GM23248 (cell line): ENCODE results near the gene POC1A. TPM values are rescaled to one million over a fixed set of nuclear protein-coding genes. Genes with fewer than 3 reads are reported as not detected.

Source experiments
- DNase-seq: peaks from one replicate; pipeline ENCODE4 v3.0.0-alpha.2; 2015
- H2AFZ ChIP-seq: fragments of 200-600 bp; sonication (generic); 2 replicates; pipeline ENCODE4 v1.6.1; 2016; ENCODE audit warnings: antibody characterized with exemption
- H3F3A ChIP-seq: fragments of 200-600 bp; sonication (generic); 2 replicates; pipeline ENCODE4 v1.6.1; 2016; ENCODE audit warnings: mild to moderate bottlenecking, antibody characterized with exemption, mixed run types; ENCODE audit not compliant: insufficient read depth
- H3K27ac ChIP-seq: fragments of 200-600 bp; sonication (generic); 2 replicates; pipeline ENCODE4 v1.5.1; 2016; ENCODE audit warnings: mild to moderate bottlenecking
- H3K27me3 ChIP-seq: fragments of 200-600 bp; sonication (generic); replicated peaks from 2 replicates; pipeline ENCODE4 v1.6.1; 2016; ENCODE audit warnings: mild to moderate bottlenecking; ENCODE audit not compliant: insufficient read depth
- H3K36me3 ChIP-seq: fragments of 200-600 bp; sonication (generic); 2 replicates; pipeline ENCODE4 v1.6.1; 2016; ENCODE audit warnings: low read depth, mild to moderate bottlenecking
- H3K4me1 ChIP-seq: fragments of 200-600 bp; sonication (generic); 2 replicates; pipeline ENCODE4 v1.6.1; 2016; ENCODE audit warnings: mild to moderate bottlenecking; ENCODE audit not compliant: insufficient read depth
- H3K4me2 ChIP-seq: fragments of 200-600 bp; sonication (generic); one replicate; pipeline ENCODE4 v1.6.1; 2016; ENCODE audit warnings: mild to moderate bottlenecking; ENCODE audit not compliant: unreplicated experiment
- H3K4me3 ChIP-seq: fragments of 200-600 bp; sonication (generic); 2 replicates; pipeline ENCODE4 v1.5.1; 2016; ENCODE audit warnings: mild to moderate bottlenecking
- H3K79me2 ChIP-seq: fragments of 200-600 bp; sonication (generic); 2 replicates; pipeline ENCODE4 v1.6.1; 2016; ENCODE audit warnings: mild to moderate bottlenecking; ENCODE audit not compliant: insufficient read depth
- H3K9ac ChIP-seq: fragments of 200-600 bp; sonication (generic); 2 replicates; pipeline ENCODE4 v1.6.1; 2016; ENCODE audit warnings: mild to moderate bottlenecking
- H3K9me2 ChIP-seq: fragments of 200-600 bp; sonication (generic); 2 replicates; pipeline ENCODE4 v1.6.1; 2016; ENCODE audit warnings: mixed run types, mild to moderate bottlenecking, moderate library complexity; ENCODE audit not compliant: insufficient read depth
- H3K9me3 ChIP-seq: fragments of 200-600 bp; sonication (generic); one replicate; pipeline ENCODE4 v1.6.1; 2017; ENCODE audit warnings: low read depth
- H4K20me1 ChIP-seq: fragments of 200-600 bp; sonication (generic); 2 replicates; pipeline ENCODE4 v1.6.0; 2016; ENCODE audit not compliant: insufficient read depth
- EZH2 ChIP-seq: fragments of 200-600 bp; sonication (generic); IDR thresholded peaks from 2 replicates; pipeline ENCODE4 v1.6.1; 2018; ENCODE audit warnings: antibody characterized with exemption, mild to moderate bottlenecking; ENCODE audit not compliant: insufficient read depth, poor library complexity, severe bottlenecking
- EZH2phosphoT487 ChIP-seq: fragments of 200-600 bp; sonication (generic); IDR thresholded peaks from 2 replicates; pipeline ENCODE4 v1.6.1; 2018; ENCODE audit warnings: antibody characterized with exemption, moderate library complexity, mild to moderate bottlenecking, low read depth; ENCODE audit not compliant: insufficient read depth
- WGBS, 2 experiments: methylation state at CpG; one replicate each; pipeline ENCODE4 v1.1.6; 2015 to 2017; ENCODE audit warnings: low lambda C conversion rate in 2 of 2, low coverage in 1 of 2; ENCODE audit errors: missing lambda C conversion rate in 2 of 2; 5-methylcytosine and 5-hydroxymethylcytosine counted together
- in situ Hi-C: fragments of 300-500 bp; cut with MboI; formaldehyde crosslinking; loops from 2 replicates; pipeline ENCODE4 v1.15.0; 2020
- polyA plus RNA-seq: library from polyadenylated mRNA; unstranded; fragments of >200 nt; fragmentation: Nextera tagmentation; extraction: Ambion mirVana; gene quantifications from 2 replicates; pipeline ENCODE4 v1.2.1, GENCODE V29; 2016
- total RNA-seq: library from RNA; depleted of rRNA; stranded (reverse); fragments of >200 nt; shearing (Covaris generic); gene quantifications from 2 replicates; pipeline ENCODE4 v1.2.3, GENCODE V29; 2014

Gene POC1A
- total and polyA plus RNA-seq, 2 experiments from 2014 or later = 5.2 to 11.0 TPM

DNA sequence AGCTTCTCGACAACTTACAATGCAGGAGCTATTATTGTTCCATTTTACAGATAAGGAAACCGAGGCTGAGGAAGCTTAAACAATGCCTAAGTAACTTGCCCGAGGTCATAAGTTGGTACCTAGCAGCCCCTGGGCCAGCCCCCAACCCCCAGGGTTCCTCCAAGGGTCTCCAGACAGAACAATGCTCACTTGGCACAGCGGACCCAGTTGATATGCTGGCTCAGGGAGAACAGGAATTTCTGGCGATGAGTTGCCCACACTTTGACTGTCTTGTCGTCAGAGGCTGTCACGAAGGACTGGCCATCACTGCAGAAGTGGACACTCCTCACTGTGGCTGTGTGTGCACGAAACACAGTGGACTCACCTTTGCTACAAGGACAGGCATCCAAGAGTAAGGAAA is 5.2 kb downstream of the POC1A start:
- no peaks in the 10 kb centered on the region for H3K36me3 ChIP-seq
- no peak overlapping the region for H3K4me3 ChIP-seq
- no peaks in the 10 kb centered on the region for H3K9me3 ChIP-seq
- H3K9me2 ChIP-seq = no peaks in the 10 kb centered on the region
- H3K4me2 ChIP-seq = no peak overlapping the region
- DNase-seq = no peak
- H3K9ac ChIP-seq = no peak overlapping the region
- TF ChIP-seq EZH2 = no peak
- no peak for TF ChIP-seq EZH2phosphoT487
- H3F3A ChIP-seq = no peaks in the 10 kb centered on the region
- peaks cover 7% of the 10 kb centered on the region for H3K4me1 ChIP-seq
- H3K27me3 ChIP-seq = no peaks in the 10 kb centered on the region
- peaks cover 22% of the 10 kb centered on the region for H3K79me2 ChIP-seq
- H2AFZ ChIP-seq = no peak overlapping the region
- no peaks in the 10 kb centered on the region for H4K20me1 ChIP-seq
- WGBS, 2 experiments = 88 to 94% methylated on average over 8 of the region's 8 CpGs
- no peak overlapping the region for H3K27ac ChIP-seq
- in situ Hi-C loops = no loop called here

- Histone ChIP-seq H3K79me2 (peaks cover 16% of the 10 kb centered on the region), H3K9ac (no peak overlapping the region), H3K4me1 (no peaks in the 10 kb centered on the region), H3K4me2 (no peak overlapping the region), H2AFZ (no peak overlapping the region), H3F3A (no peaks in the 10 kb centered on the region), H4K20me1 (no peaks in the 10 kb centered on the region), H3K4me3 (no peak overlapping the region), H3K9me3 (no peaks in the 10 kb centered on the region), H3K27me3 (no peaks in the 10 kb centered on the region), H3K36me3 (no peaks in the 10 kb centered on the region), H3K9me2 (no peaks in the 10 kb centered on the region), H3K27ac (no peak overlapping the region)
- no peak for TF ChIP-seq EZH2
- no peak for TF ChIP-seq EZH2phosphoT487
- in situ Hi-C loops = no loop called here
- 96 to 100% methylated on average over 8 of the region's 8 CpGs for WGBS, 2 experiments
- no peak for DNase-seq
These were observed 6.4 kb downstream of the POC1A start for GRCh38 chr3:52147804-52148203.

DNA sequence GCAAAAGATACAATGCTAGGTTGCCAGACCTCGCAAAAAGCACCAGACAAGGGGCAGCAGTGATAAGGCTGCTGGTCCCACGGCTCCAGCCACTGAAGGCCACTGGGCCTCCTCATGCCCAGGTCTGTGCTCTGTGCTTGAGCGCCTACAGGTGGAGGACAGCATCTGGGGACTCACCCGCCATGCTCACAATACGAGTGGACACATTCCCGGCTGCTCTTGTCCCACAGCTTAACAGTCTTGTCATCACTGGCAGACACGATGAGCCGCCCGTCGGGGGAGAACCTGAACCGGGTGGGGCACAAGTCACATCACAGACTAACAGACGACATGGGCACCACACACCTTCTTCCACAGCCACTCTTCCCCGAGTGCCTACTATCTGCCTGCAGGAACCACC is 7.4 kb downstream of the POC1A start:
- Histone ChIP-seq H2AFZ (no peak overlapping the region), H3K9ac (no peak overlapping the region), H3K9me3 (no peaks in the 10 kb centered on the region), H4K20me1 (no peaks in the 10 kb centered on the region), H3K79me2 (peaks cover 8% of the 10 kb centered on the region; the same call in 1 of the 2 replicates), H3K9me2 (no peaks in the 10 kb centered on the region), H3K27ac (no peak overlapping the region), H3K4me1 (no peaks in the 10 kb centered on the region), H3K36me3 (no peaks in the 10 kb centered on the region), H3K27me3 (no peaks in the 10 kb centered on the region), H3F3A (no peaks in the 10 kb centered on the region), H3K4me2 (no peak overlapping the region), H3K4me3 (no peak overlapping the region)
- no peak for DNase-seq
- 93 to 97% methylated on average over 13 of the region's 13 CpGs for WGBS, 2 experiments
- in situ Hi-C loops = no loop called here
- TF ChIP-seq EZH2 (no peak), EZH2phosphoT487 (no peak)

DNA sequence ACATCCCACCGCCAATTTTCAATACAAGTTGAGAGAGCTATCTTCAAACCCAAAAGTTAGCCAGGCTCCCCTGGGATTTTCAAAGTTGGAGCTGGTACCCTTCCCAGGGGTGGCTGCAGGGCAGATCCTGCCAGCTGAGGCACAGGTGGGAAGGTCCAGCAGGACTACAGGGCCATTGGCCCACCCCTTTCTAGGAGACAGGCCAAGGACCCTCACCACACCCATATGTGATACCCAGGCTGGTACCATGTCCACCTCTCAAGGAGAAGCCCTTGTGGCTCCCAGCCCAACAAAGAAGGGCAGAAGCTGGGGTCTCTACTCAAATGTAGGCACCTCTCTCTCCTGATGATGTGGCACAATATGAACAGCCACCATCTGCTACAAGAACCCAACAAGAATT is 8.0 kb downstream of the POC1A start:
- Histone ChIP-seq H3K27ac (no peak overlapping the region), H3K9ac (no peak overlapping the region), H3K9me3 (no peaks in the 10 kb centered on the region), H2AFZ (no peak overlapping the region), H3K79me2 (0 out of 2 replicates have a peak, but pooled peaks cover 5% of the 10 kb centered on the region), H3K4me1 (no peaks in the 10 kb centered on the region), H3F3A (no peaks in the 10 kb centered on the region), H3K4me2 (no peak overlapping the region), H3K27me3 (no peaks in the 10 kb centered on the region), H4K20me1 (no peaks in the 10 kb centered on the region), H3K9me2 (no peaks in the 10 kb centered on the region), H3K4me3 (no peak overlapping the region), H3K36me3 (no peaks in the 10 kb centered on the region)
- DNase-seq = no peak
- TF ChIP-seq EZH2phosphoT487 = no peak
- 100% methylated on average over 1 of the region's 1 CpG for WGBS, 2 experiments
- in situ Hi-C loops = no loop called here

DNA sequence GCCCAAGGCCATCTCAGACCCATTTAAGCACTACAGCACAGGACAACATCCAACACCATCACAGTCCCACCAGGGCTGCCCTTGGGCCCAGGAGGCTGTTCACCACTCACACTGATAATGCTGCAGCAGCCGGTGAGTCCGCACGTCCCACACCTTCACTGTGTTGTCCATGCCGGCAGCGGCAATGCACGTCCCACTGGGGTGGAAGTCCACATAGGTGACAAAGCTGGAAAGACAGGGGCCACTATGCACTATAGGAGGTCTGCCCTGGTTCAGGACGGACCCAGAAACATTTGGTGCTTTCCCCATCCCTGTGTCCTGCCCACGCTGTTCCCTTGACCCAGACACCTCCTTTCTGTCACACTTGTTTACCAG is 8.5 kb downstream of the POC1A start:
- Histone ChIP-seq H3K4me1 (no peaks in the 10 kb centered on the region), H3K79me2 (0 out of 2 replicates have a peak, but pooled peaks cover 1% of the 10 kb centered on the region), H3K36me3 (no peaks in the 10 kb centered on the region), H3K9me3 (no peaks in the 10 kb centered on the region), H3K4me3 (no peak overlapping the region), H3K9me2 (no peaks in the 10 kb centered on the region), H3K9ac (no peak overlapping the region), H3K27me3 (no peaks in the 10 kb centered on the region), H3K4me2 (no peak overlapping the region), H3F3A (no peaks in the 10 kb centered on the region), H2AFZ (no peak overlapping the region), H4K20me1 (no peaks in the 10 kb centered on the region), H3K27ac (no peak overlapping the region)
- DNase-seq = no peak
- WGBS, 2 experiments = 94 to 97% methylated on average over 8 of the region's 8 CpGs
- in situ Hi-C loops = no loop called here
- no peak for TF ChIP-seq EZH2
- no peak for TF ChIP-seq EZH2phosphoT487
